ENCODE data around the gene CTDP1. TPM values are rescaled to one million over a fixed set of nuclear protein-coding genes. Genes with fewer than 3 reads are reported as not detected.
A peak's percentile ranks its signal among the peaks of the same experiment; 100 is the strongest.

Gene CTDP1
- total RNA-seq, 1 experiment from 2014 or later: 33.7 TPM

DNA sequence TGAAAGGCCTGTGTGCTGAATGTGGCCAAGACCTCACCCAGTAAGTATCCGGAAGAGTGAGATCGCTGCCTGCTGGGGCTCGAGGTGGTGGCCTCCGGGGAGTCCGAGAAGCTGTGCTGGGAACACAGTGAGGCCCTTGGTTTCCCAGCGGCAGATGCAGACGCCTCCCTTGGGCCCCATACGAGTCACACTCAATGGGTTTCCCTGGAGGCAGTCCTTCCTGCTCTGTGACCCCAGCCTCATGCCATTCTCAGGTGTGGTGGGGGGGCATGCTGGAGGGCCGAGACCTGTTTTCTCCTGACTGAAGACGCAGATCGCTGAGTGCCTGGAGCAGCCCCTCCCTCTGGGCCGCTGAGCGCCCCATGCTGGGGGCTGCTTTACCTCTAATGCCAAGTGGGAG, 15.7 kb downstream of the CTDP1 start:
- H4K20me1 ChIP-seq (ENCODE audit: control insufficient read depth, insufficient read depth, insufficient read length): peaks cover 2% of the 10 kb centered on the region
- peaks cover 8 to 16% of the 10 kb centered on the region in 2 experiments for H3K4me1 Mint-ChIP-seq
- WGBS (ENCODE audit: extremely low coverage, insufficient read length, low lambda C conversion rate): no CpG with 5 or more reads among the region's 13 CpGs

More for the DNA sequence above, 15.7 kb downstream of the CTDP1 start:
- H3K27me3 ChIP-seq (ENCODE audit: insufficient read depth, low read length): no peaks in the 10 kb centered on the region
- H2BK120ac ChIP-seq (ENCODE audit: low read depth, low read length, poor library complexity, severe bottlenecking): no peak overlapping the region
- peak overlapping the region in 1 of 3 experiments; percentile 20; a peak in 1 of 7 replicates for H3K27ac Mint-ChIP-seq
- no peak overlapping the region for H3K27ac ChIP-seq (ENCODE audit: insufficient read length, low read depth, low read length)
- H3K23ac ChIP-seq (ENCODE audit: insufficient read length, low read depth, low read length): no peak overlapping the region
- H3K9me3 ChIP-seq (ENCODE audit: control insufficient read depth, low read depth, low read length): no peaks in the 10 kb centered on the region
- H3K14ac ChIP-seq (ENCODE audit: insufficient read depth, low read length): no peak overlapping the region
- no peak overlapping the region for H3K4me2 ChIP-seq (ENCODE audit: insufficient read depth, insufficient read length, low read length)
- no peaks in the 10 kb centered on the region for H3K23me2 ChIP-seq (ENCODE audit: insufficient read length, low read depth, low read length, poor library complexity, severe bottlenecking)
- no peak overlapping the region for H3T11ph ChIP-seq (ENCODE audit: low read length)
- H3K79me1 ChIP-seq (ENCODE audit: insufficient read depth, low read depth, low read length, poor library complexity, severe bottlenecking): peaks cover 6% of the 10 kb centered on the region
- no peak overlapping the region for H2BK5ac ChIP-seq (ENCODE audit: insufficient read length, low read length)
- no peak for DNase-seq
- peaks cover 20 to 46% (median 38%) of the 10 kb centered on the region in 3 experiments; a peak in 6 of 7 replicates for H3K36me3 Mint-ChIP-seq (ENCODE audit: insufficient read depth in 1 of 3, low read depth in 3 of 3)
- H3K9ac ChIP-seq (ENCODE audit: extremely low read depth, insufficient read length, low read length): no peak overlapping the region
- H4K8ac ChIP-seq (replicated peaks; ENCODE audit: insufficient read length, low read depth, low read length): no peak overlapping the region
- peaks cover 15% of the 10 kb centered on the region; the same call in 1 of the 2 replicates for H3K79me2 ChIP-seq (ENCODE audit: insufficient read depth, low read length)
- no peaks in the 10 kb centered on the region for H3K9me3 Mint-ChIP-seq
- H3K4ac ChIP-seq (ENCODE audit: low read depth, low read length): no peak overlapping the region
- no peak overlapping the region for H2AK5ac ChIP-seq (ENCODE audit: insufficient read length, low read length)
- no peak overlapping the region for H2AFZ ChIP-seq (ENCODE audit: low read length)
- H3K4me1 ChIP-seq (ENCODE audit: insufficient read depth, low read length): no peaks in the 10 kb centered on the region
- H2BK20ac ChIP-seq (ENCODE audit: low read depth, low read length, poor library complexity, severe bottlenecking): no peak overlapping the region
- no peak overlapping the region for H3K4me3 Mint-ChIP-seq
- no peak overlapping the region for H4K5ac ChIP-seq (ENCODE audit: insufficient read length, low read depth, low read length)
- H3K18ac ChIP-seq (ENCODE audit: insufficient read length, low read depth, low read length): no peak overlapping the region
- no peaks in the 10 kb centered on the region for H3K27me3 Mint-ChIP-seq (ENCODE audit: low read depth)
- no peak overlapping the region for H4K91ac ChIP-seq (ENCODE audit: insufficient read length, low read depth, low read length)
- TF ChIP-seq CTCF (conservative IDR thresholded peaks at IDR 0.05): no peak
- H2BK12ac ChIP-seq (ENCODE audit: insufficient read length, low read depth, low read length): no peak overlapping the region
- no peak overlapping the region for H3K56ac ChIP-seq (ENCODE audit: insufficient read length, low read depth, low read length)
- no peak overlapping the region for H2BK15ac ChIP-seq (ENCODE audit: low read depth, low read length)

Measured in H9 (cell line).